ENCODE data around the gene ANKRD11. TPM values are rescaled to one million over a fixed set of nuclear protein-coding genes. Genes with fewer than 3 reads are reported as not detected.
"Not testable (repeated sequence)": the region's sequence is repeated elsewhere in the genome, so short reads cannot be mapped to it uniquely, and the experiment has no call there.

ANKRD11 gene
- total RNA-seq, 2 donors from 2014 or later, result 204 to 215 TPM

DNA sequence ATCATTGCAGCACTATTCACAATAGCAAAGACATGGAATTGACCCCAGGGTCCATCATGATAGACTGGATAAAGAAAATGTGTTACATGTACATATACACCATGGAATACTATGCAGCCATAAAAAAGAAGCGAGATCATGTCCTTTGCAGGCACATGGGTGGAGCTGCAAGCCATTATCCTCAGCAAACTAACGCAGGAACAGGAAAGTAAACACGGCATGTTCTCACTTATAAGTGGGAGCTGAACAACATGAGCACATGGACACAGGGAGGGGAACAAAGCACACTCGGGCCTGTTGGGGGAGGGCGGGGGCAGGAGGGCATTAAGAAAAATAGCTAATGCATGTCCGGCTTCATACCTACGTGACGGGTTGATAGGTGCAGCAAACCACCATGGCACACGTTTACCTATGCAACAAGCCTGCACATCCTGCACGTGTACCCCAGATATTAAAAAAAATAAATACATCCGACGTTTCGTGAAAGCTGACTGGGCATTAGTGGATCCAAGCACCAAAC is 243.9 kb downstream of the ANKRD11 start:
- peaks cover 21% of the 10 kb centered on the region for H3K4me1 Mint-ChIP-seq (ENCODE audit: low read depth)
- no peaks in the 10 kb centered on the region for H3K27me3 Mint-ChIP-seq (ENCODE audit: low read depth)
- peaks cover 2 to 7% of the 10 kb centered on the region in 2 donors for H3K9me3 Mint-ChIP-seq
- ATAC-seq (replicated peaks in 1 of 2) (no peak), DNase-seq (no peak)
- H3K4me3 Mint-ChIP-seq, result peak overlapping the region; percentile 74 to 80
- peaks cover 4 to 9% of the 10 kb centered on the region in 2 donors for H3K36me3 Mint-ChIP-seq (ENCODE audit: insufficient read depth in 2 of 2)
- H3K27ac Mint-ChIP-seq, result no peak overlapping the region

DNA sequence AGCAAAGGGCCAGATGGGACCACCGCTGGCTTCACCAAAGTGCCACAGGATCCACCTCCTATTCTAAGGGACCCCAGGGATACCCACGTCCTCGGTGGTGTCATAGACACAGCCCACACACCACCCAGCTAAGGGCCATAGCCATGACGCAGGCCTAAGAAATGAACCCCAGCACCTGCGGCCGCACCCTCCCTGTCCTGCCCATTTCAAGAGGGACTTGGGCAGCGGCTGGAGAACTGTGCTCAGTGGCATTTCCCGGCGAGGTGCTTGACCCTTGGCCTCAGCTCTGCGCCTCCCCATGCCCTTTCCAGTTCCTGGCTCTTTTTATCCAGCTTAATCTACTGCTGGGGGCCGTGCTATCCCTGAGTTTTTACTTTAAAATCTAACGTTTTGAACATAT is 245.6 kb downstream of the ANKRD11 start:
- no peaks in the 10 kb centered on the region for H3K9me3 Mint-ChIP-seq
- H3K27ac Mint-ChIP-seq, result no peak overlapping the region
- ATAC-seq (replicated peaks in 1 of 2) (no peak), DNase-seq (no peak)
- no peak overlapping the region for H3K4me3 Mint-ChIP-seq
- peaks cover 32% of the 10 kb centered on the region for H3K4me1 Mint-ChIP-seq (ENCODE audit: low read depth)
- H3K27me3 Mint-ChIP-seq (ENCODE audit: low read depth), result no peaks in the 10 kb centered on the region
- peaks cover 0 to 4% of the 10 kb centered on the region in 2 donors for H3K36me3 Mint-ChIP-seq (ENCODE audit: insufficient read depth in 2 of 2)

DNA sequence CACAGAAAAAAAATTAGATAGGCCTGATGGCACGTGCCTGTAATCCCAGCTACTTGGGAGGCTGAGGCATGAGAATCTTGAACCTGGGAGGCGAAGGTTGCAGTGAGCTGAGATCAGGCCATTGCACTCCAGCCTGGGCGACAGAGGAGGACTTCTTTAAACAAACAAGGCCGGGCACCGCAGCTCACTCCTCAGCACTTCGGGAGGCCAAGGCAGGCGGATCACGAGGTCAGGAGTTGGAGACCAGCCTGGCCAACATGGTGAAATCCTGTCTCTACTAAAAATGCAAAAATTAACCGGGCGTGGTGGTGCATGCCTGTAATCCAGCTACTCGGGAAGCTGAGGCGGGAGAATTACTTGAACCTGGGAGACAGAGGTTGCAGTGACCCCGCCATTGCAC is 246.1 kb downstream of the ANKRD11 start:
- not testable (repeated sequence) for H3K9me3 Mint-ChIP-seq; ATAC-seq (replicated peaks in 1 of 2); H3K27me3 Mint-ChIP-seq (ENCODE audit: low read depth); H3K36me3 Mint-ChIP-seq (ENCODE audit: insufficient read depth in 2 of 2); H3K4me3 Mint-ChIP-seq; DNase-seq; H3K27ac Mint-ChIP-seq
- H3K4me1 Mint-ChIP-seq (ENCODE audit: low read depth), result peaks cover 33% of the 10 kb centered on the region

DNA sequence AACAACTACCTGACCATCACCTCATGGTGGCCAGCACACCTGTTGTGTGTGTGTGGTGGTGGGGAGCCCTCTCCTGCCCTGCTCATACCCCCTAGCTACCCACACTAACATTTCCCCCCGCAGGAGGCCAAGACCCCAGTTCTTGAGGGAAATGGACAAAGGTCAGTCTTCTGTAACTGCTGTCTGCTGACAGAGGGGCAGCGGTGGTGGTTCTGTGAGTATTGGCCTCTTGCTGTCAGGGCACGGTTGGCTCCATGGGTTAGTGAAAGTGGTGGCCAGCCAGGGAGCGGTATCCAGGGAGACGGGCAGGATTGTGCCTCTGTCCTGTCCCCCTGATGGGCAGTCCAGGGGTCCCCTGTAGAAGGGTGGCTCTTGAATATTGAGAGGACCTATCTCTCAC is 246.7 kb downstream of the ANKRD11 start:
- Mint-ChIP-seq H3K9me3 (no peaks in the 10 kb centered on the region), H3K4me3 (no peak overlapping the region), H3K27ac (no peak overlapping the region), H3K36me3 (ENCODE audit: insufficient read depth in 2 of 2) (peaks cover 0 to 4% of the 10 kb centered on the region in 2 donors), H3K27me3 (ENCODE audit: low read depth) (no peaks in the 10 kb centered on the region), H3K4me1 (ENCODE audit: low read depth) (peaks cover 33% of the 10 kb centered on the region)
- DNase-seq, result no peak
- no peak for ATAC-seq (replicated peaks in 1 of 2)

DNA sequence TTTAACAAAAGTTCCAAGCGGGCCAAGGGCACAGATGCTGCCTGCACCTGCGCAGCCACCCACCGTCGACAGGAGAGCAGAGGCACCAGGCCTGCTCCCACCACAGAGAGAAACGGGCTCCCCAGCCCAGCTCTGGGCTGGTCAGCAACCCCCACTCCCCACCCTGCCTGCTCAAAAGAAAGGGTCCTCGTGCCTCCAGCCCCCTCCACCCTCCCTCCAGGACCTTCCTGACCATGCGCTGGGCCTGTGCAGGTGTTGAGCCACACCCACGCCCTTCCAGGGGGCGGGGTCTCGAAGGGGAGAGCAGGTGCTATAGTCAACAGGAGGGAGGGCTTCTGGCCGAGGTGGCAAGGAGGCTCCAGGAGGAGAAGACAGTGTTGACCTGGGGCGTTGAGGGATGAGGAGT is 247.6 kb downstream of the ANKRD11 start:
- H3K4me3 Mint-ChIP-seq, result peak overlapping the region; percentile 32 to 65
- H3K27me3 Mint-ChIP-seq (ENCODE audit: low read depth), result no peaks in the 10 kb centered on the region
- H3K36me3 Mint-ChIP-seq (ENCODE audit: insufficient read depth in 2 of 2), result peaks cover 0 to 4% of the 10 kb centered on the region in 2 donors
- H3K9me3 Mint-ChIP-seq, result no peaks in the 10 kb centered on the region
- DNase-seq (no peak), ATAC-seq (replicated peaks in 1 of 2) (no peak)
- H3K4me1 Mint-ChIP-seq (ENCODE audit: low read depth), result peaks cover 33% of the 10 kb centered on the region
- H3K27ac Mint-ChIP-seq, result no peak overlapping the region

DNA sequence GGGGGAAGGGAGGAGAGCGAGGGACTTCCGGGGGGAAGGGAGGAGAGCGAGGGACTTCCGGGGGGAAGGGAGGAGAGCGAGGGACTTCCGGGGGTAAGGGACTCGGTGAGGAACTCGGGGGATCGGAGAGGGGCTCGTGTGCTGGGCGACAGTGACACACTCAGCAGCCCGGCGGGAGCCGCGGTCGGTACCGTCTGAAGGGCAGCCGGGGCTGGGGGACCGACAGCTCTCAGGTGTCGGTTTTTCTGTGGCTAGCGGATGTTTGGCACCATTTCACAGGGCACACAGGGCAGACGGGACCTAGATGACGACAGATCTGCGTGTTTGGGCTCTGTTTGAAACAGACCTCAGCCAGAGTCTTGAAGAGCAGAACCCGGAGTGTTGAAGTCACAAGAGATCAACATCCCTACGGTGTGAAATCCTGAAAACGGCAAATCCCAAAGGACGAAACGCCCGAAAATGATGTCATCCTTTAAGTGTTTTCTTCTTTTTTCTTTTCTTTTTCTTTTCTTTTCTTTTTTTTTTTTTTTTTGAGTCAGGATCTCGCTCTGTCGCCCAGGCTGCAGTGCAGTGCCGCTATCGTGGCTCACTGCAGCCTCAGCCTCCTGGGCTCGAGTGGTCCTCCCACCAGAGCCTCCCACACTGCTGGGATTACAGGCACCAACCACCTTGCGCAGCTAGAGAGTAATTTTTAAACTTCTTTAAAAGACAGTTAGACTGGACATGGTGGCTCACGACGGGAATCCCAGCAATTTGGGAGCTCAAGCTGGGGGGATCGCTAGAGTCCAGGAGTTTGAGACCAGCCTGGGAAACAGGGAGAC is 249.0 kb downstream of the ANKRD11 start:
- peak overlapping the region; percentile 98 to 99 for H3K4me3 Mint-ChIP-seq
- H3K27ac Mint-ChIP-seq, result peak overlapping the region; percentile 99
- H3K36me3 Mint-ChIP-seq (ENCODE audit: insufficient read depth in 2 of 2), result peaks cover 0 to 4% of the 10 kb centered on the region in 2 donors
- H3K9me3 Mint-ChIP-seq, result no peaks in the 10 kb centered on the region
- ATAC-seq (replicated peaks in 1 of 2), result peak; percentile 84 to 86
- H3K27me3 Mint-ChIP-seq (ENCODE audit: low read depth), result no peaks in the 10 kb centered on the region
- H3K4me1 Mint-ChIP-seq (ENCODE audit: low read depth), result peaks cover 30% of the 10 kb centered on the region
- peak; percentile 77 to 83 for DNase-seq

DNA sequence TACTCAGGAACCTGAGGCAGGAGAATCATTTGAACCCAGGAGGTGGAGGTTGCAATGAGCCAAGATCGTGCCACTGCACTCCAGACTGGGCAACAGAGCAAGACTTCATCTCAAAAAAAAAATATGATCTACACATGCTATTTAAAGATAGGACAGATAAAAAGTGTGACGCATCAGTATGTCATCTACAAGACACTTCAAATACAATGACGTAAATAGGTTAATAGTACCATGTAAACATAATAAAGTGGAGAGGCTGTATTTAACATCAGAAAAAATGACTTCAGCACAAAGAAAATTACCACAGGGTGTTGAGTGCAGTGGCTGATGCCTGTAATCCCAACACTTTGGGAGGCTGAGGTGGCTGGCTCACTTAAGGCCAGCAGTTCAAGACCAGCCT is 252.6 kb downstream of the ANKRD11 start:
- H3K9me3 Mint-ChIP-seq, result no peaks in the 10 kb centered on the region
- no peak overlapping the region for H3K27ac Mint-ChIP-seq
- H3K4me3 Mint-ChIP-seq, result no peak overlapping the region
- no peaks in the 10 kb centered on the region for H3K27me3 Mint-ChIP-seq (ENCODE audit: low read depth)
- peaks cover 26% of the 10 kb centered on the region for H3K4me1 Mint-ChIP-seq (ENCODE audit: low read depth)
- DNase-seq (no peak), ATAC-seq (replicated peaks in 1 of 2) (no peak)
- peaks cover 6 to 12% of the 10 kb centered on the region in 2 donors for H3K36me3 Mint-ChIP-seq (ENCODE audit: insufficient read depth in 2 of 2)

DNA sequence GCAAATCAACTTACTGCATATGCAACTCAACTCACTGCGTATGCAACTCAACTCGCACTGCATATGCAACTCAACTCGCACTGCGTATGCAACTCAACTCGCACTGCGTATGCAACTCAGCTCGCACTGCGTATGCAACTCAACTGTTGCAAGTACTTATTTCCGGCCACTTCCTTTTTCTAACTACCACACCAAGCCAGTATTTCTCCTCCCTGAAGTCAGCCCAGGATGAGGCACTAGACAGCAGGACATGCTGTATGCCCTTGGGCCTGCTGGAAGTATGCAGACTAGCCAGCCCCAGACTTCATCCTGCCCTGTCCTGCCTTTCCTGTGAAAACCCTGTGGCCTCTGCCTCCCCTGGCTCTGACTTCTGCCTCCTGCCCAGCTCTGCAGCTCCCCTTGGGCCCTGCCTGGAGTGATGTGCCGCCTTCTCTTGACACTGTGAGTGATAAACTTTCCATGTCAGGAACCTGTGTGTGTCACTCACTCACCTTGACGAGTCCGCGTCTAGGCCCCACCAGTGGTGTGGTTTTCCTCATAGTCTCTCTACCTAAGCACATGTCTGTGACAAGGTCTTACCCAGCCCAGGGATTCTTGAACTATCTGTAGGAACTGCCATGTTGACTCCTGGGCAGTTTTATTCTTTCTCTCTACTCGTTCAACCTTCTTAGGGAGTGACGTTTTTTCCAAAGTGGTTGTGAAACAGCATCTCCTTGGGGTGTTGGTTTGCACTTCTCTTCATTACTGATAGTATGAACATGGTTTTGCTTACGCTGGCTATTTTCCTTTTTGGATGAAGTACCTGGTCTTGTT is 256.5 kb downstream of the ANKRD11 start:
- peaks cover 21 to 22% of the 10 kb centered on the region in 2 donors for H3K36me3 Mint-ChIP-seq (ENCODE audit: insufficient read depth in 2 of 2)
- H3K27me3 Mint-ChIP-seq (ENCODE audit: low read depth), result no peaks in the 10 kb centered on the region
- peaks cover 5% of the 10 kb centered on the region for H3K4me1 Mint-ChIP-seq (ENCODE audit: low read depth)
- ATAC-seq (replicated peaks in 1 of 2) (no peak), DNase-seq (no peak)
- peaks cover 0 to 4% of the 10 kb centered on the region in 2 donors for H3K9me3 Mint-ChIP-seq
- H3K4me3 Mint-ChIP-seq, result no peak overlapping the region
- H3K27ac Mint-ChIP-seq, result no peak overlapping the region

DNA sequence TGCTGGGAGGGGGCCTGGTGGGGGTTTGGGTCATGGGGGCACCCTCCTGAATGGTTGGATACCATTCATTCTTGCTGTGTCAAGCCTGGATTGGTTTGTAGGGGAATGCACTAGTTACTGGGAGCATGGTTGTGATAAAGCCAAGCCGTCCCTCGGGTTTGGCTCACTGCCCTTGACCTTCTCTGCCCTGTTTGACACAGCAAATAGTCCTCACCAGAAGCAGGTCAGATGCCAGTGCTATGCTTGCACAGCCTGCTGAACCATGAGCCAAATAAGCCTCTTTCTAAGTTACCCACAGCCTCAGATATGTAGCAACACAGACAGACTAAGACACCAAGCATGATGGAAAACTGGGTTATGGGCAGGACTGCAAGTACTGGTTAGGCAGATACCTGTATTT is 258.3 kb downstream of the ANKRD11 start:
- H3K27ac Mint-ChIP-seq, result no peak overlapping the region
- H3K36me3 Mint-ChIP-seq (ENCODE audit: insufficient read depth in 2 of 2), result peaks cover 34 to 37% of the 10 kb centered on the region in 2 donors
- H3K9me3 Mint-ChIP-seq, result peaks cover 0 to 14% of the 10 kb centered on the region in 2 donors
- no peak overlapping the region for H3K4me3 Mint-ChIP-seq
- H3K27me3 Mint-ChIP-seq (ENCODE audit: low read depth), result no peaks in the 10 kb centered on the region
- peaks cover 5% of the 10 kb centered on the region for H3K4me1 Mint-ChIP-seq (ENCODE audit: low read depth)
- DNase-seq (no peak), ATAC-seq (replicated peaks in 1 of 2) (no peak)

DNA sequence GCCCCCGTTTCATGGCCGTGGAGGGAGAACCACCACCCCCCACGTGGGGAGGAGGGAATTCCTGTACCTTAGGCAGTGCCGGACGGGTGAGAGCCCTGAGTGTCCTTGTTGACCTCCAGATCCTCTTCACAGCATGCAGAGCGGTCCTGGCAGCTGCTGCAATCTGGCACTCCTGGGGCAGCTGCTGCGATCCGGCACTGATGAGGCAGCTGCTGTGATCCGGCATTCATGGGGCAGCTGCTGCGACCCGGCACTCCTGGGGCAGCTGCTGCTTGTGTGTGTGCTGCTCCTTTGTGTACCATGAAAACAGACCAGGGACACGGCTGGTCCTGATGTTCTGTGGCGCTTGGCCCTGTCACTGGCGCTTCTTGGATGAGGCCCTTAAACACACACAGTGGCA is 260.1 kb downstream of the ANKRD11 start:
- Mint-ChIP-seq H3K36me3 (ENCODE audit: insufficient read depth in 2 of 2) (peaks cover 48 to 50% of the 10 kb centered on the region in 2 donors), H3K9me3 (peaks cover 4 to 21% of the 10 kb centered on the region in 2 donors), H3K27me3 (ENCODE audit: low read depth) (no peaks in the 10 kb centered on the region), H3K27ac (no peak overlapping the region), H3K4me3 (no peak overlapping the region), H3K4me1 (ENCODE audit: low read depth) (peaks cover under 1% of the 10 kb centered on the region)
- DNase-seq (no peak), ATAC-seq (replicated peaks in 1 of 2) (no peak)

DNA sequence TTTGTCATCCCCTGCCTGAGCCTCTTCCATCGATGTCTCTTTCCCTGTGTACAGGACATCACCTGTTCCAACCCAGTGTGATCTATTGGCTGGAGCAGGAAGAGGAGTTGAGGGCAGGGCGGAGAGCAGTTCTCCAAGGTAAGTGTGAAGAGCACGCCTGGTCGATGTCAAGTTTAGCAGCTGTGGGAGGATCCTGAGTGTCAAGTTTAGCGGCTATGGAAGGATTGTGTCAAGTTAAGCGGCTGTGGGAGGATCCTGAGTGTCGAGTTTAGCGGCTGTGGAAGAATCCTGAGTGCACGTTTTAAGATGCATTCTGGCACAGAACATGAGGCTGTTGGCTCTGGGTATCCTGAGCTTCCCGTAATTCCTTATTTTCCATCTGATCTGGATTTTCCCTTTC is 265.7 kb downstream of the ANKRD11 start:
- H3K36me3 Mint-ChIP-seq (ENCODE audit: insufficient read depth in 2 of 2), result peaks cover 42 to 43% of the 10 kb centered on the region in 2 donors

DNA sequence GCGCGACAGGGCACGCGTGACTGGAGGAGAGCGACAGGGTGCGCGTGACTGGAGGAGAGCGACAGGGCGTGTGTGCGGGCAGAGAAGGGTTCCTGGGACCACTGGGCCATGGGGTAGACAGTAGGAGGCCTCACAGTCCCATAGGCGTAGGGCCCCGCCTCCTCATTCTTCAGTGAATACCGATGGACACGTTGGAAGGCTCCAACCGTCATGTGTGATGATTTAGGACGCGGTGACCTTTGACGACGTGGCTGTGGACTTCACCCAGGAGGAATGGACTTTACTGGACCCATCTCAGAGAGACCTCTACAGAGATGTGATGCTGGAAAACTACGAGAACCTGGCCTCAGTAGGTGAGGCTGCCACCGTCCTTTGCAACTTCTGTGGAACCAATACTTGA is 267.4 kb downstream of the ANKRD11 start:
- no peak for ATAC-seq (replicated peaks in 1 of 2)
- H3K4me1 Mint-ChIP-seq (ENCODE audit: low read depth), result peaks cover 15% of the 10 kb centered on the region

More for the DNA sequence above, 265.7 kb downstream of the ANKRD11 start:
- ATAC-seq (replicated peaks in 1 of 2) (no peak), DNase-seq (no peak)
- no peaks in the 10 kb centered on the region for H3K27me3 Mint-ChIP-seq (ENCODE audit: low read depth)
- H3K4me3 Mint-ChIP-seq, result no peak overlapping the region
- peaks cover 3% of the 10 kb centered on the region for H3K4me1 Mint-ChIP-seq (ENCODE audit: low read depth)
- H3K27ac Mint-ChIP-seq, result no peak overlapping the region
- peaks cover 6 to 21% of the 10 kb centered on the region in 2 donors for H3K9me3 Mint-ChIP-seq

DNA sequence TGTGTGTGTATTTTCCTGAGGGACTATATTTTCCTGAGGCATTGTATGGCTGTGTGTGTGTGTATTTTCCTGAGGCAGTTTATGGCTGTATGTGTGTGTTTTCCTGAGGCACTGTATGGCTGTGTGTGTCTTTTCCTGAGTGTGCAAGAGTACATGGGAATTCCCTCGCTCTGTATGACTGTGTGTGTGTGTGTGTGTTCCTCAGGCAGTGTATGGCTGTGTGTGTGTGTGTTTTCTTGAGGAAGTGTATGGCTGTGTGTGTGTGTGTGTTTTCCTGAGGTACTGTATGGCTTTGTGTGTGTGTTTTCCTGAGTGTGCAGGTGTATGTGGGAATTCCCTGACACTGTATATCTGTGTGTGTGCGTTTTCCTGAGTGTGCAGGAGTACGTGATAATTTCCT is 268.8 kb downstream of the ANKRD11 start:
- Mint-ChIP-seq H3K27ac (no peak overlapping the region), H3K4me3 (no peak overlapping the region), H3K36me3 (ENCODE audit: insufficient read depth in 2 of 2) (peaks cover 18 to 19% of the 10 kb centered on the region in 2 donors)

More for the DNA sequence above, 267.4 kb downstream of the ANKRD11 start:
- DNase-seq, result no peak
- Mint-ChIP-seq H3K27ac (no peak overlapping the region), H3K4me3 (no peak overlapping the region), H3K27me3 (ENCODE audit: low read depth) (no peaks in the 10 kb centered on the region), H3K9me3 (peaks cover 6 to 12% of the 10 kb centered on the region in 2 donors), H3K36me3 (ENCODE audit: insufficient read depth in 2 of 2) (peaks cover 29 to 30% of the 10 kb centered on the region in 2 donors)

More for the DNA sequence above, 268.8 kb downstream of the ANKRD11 start:
- Mint-ChIP-seq H3K4me1 (ENCODE audit: low read depth) (peaks cover 15% of the 10 kb centered on the region), H3K9me3 (peaks cover 2 to 3% of the 10 kb centered on the region in 2 donors), H3K27me3 (ENCODE audit: low read depth) (no peaks in the 10 kb centered on the region)
- ATAC-seq (replicated peaks in 1 of 2) (no peak), DNase-seq (no peak)
